ENCODE data around the gene EXOC6B.

Gene EXOC6B

DNA sequence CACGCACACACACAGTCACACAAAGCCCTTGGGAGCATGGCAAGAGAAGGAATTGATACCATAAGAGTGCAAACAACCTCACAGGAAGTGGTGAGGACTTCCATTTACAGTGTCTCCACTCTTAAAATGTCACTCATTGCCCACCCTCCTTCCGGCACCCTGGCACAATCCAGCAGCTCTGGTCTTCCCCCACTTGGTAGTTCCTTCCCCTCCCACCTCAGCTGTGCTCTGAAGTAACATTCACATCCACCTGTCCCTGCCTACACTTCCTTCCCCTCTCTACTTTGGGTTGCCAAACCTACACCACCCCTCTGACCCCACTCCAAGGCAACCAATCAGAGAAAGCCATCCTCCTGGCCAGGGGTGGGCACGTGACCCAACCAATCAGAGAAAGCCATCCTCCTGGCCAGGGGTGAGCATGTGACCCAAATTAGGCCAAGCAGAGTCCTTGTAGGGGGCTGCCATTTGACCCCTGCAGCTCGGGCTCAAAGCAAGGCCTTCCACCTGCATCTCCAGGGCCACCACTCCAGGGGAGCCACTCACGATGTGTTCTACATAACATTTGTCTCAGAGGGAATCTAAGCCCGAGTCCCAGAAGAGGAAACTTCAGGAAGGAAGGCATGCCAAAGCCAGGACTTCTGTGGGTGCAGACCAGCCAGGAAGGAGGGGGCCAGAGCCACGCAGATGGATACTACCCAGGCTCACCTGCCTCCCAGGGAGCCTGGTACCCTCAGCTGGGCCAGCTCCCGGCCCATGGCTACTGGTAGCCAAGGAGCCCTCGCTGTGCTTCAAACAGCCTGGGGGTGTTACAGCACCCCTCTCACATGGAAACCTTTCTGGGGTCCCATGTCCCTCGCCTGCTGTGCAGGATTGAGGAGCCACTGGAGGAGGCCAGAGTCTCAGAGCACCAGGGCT is 699.4 kb downstream of the EXOC6B start:
- no peaks in the 10 kb centered on the region for H3K9me3 Mint-ChIP-seq
- H3K36me3 Mint-ChIP-seq (ENCODE audit: low read depth): no peaks in the 10 kb centered on the region
- H3K4me1 Mint-ChIP-seq (ENCODE audit: low read depth): no peaks in the 10 kb centered on the region
- H3K27me3 Mint-ChIP-seq (ENCODE audit: low read depth): no peaks in the 10 kb centered on the region
- no peak overlapping the region for H3K4me3 Mint-ChIP-seq
- H3K27ac Mint-ChIP-seq: no peak overlapping the region
- DNase-seq (ENCODE audit: low spot score): no peak
